OCI-LY7 (cell line): ENCODE data around the gene STON2. TPM values are rescaled to one million over a fixed set of nuclear protein-coding genes. Genes with fewer than 3 reads are reported as not detected.

Source experiments
- BruUV-seq: library from RNA; stranded (reverse); fragments of 400-500 nt; replicated peaks from 2 replicates; lab custom pipeline; 2021; lab: Mats Ljungman, UMichigan
- CTCF ChIA-PET: fragments of 300-600 bp; sonication (Branson Sonifier 250); formaldehyde crosslinking; loops from one replicate; lab custom pipeline; 2022; ENCODE audit warnings: antibody characterized with exemption; ENCODE audit not compliant: unreplicated experiment; lab: Charles Lee
- POLR2A ChIA-PET: fragments of 300-600 bp; sonication (Branson Sonifier 250); formaldehyde crosslinking; loops from one replicate; lab custom pipeline; 2022; ENCODE audit warnings: antibody characterized with exemption; lab: Charles Lee
- DNase-seq: peaks from one replicate; pipeline ENCODE4 v3.0.0-alpha.2; 2015; ENCODE audit warnings: low spot score
- H2AFZ ChIP-seq: fragments of 200-600 bp; sonication (generic), shearing (Covaris generic); 2 replicates; pipeline ENCODE4 v1.6.1; 2014; ENCODE audit warnings: mild to moderate bottlenecking, antibody characterized with exemption, low read length, moderate library complexity
- H3K27ac ChIP-seq: fragments of 200-600 bp; sonication (generic); 2 replicates; pipeline ENCODE4 v1.5.1; 2014; ENCODE audit warnings: mixed run types, low read depth, mild to moderate bottlenecking, moderate library complexity, low read length, inconsistent platforms; ENCODE audit not compliant: poor library complexity, severe bottlenecking
- H3K36me3 ChIP-seq: fragments of 200-600 bp; sonication (generic); 2 replicates; pipeline ENCODE4 v1.6.1; 2014; ENCODE audit warnings: mild to moderate bottlenecking, antibody characterized with exemption, low read length, moderate library complexity, mixed read lengths; ENCODE audit not compliant: insufficient read depth
- H3K4me1 ChIP-seq: fragments of 200-600 bp; sonication (generic); 2 replicates; pipeline ENCODE4 v1.5.1; 2014; ENCODE audit warnings: mild to moderate bottlenecking, low read length; ENCODE audit not compliant: insufficient read depth, poor library complexity, severe bottlenecking
- H3K4me2 ChIP-seq: fragments of 200-600 bp; sonication (generic); 2 replicates; pipeline ENCODE4 v1.6.1; 2014; ENCODE audit warnings: mild to moderate bottlenecking, low read length
- H3K4me3 ChIP-seq: fragments of 200-600 bp; sonication (generic); 2 replicates; pipeline ENCODE4 v1.5.1; 2014; ENCODE audit warnings: mild to moderate bottlenecking, low read depth, low read length; ENCODE audit not compliant: poor library complexity, severe bottlenecking
- H3K79me2 ChIP-seq: fragments of 200-600 bp; sonication (generic); 2 replicates; pipeline ENCODE4 v1.6.1; 2016; ENCODE audit warnings: low read depth, mild to moderate bottlenecking, low read length, moderate library complexity, mixed read lengths; ENCODE audit not compliant: insufficient read depth
- H3K9me2 ChIP-seq: fragments of 200-600 bp; sonication (generic); 2 replicates; pipeline ENCODE4 v1.6.1; 2016; ENCODE audit warnings: mild to moderate bottlenecking, low read length, mixed read lengths; ENCODE audit not compliant: insufficient read depth
- H3K9me3 ChIP-seq: fragments of 200-600 bp; sonication (generic); 2 replicates; pipeline ENCODE4 v1.6.1; 2014; ENCODE audit warnings: mild to moderate bottlenecking, mixed run types, low read length, mixed read lengths
- H4K20me1 ChIP-seq: fragments of 200-600 bp; sonication (generic); 2 replicates; pipeline ENCODE4 v1.6.1; 2014; ENCODE audit warnings: mild to moderate bottlenecking, antibody characterized with exemption, low read length, moderate library complexity, mixed read lengths; ENCODE audit not compliant: insufficient read depth
- CTCF ChIP-seq: fragments of 200-600 bp; sonication (generic); conservative IDR thresholded peaks from 2 replicates; pipeline ENCODE4 v1.5.1; 2014; ENCODE audit warnings: mild to moderate bottlenecking, antibody characterized with exemption, low read length, moderate library complexity, mixed read lengths
- EZH2phosphoT487 ChIP-seq: fragments of 200-600 bp; sonication (generic); IDR thresholded peaks from 2 replicates; pipeline ENCODE4 v1.6.1; 2018; ENCODE audit warnings: low read depth, borderline replicate concordance, mild to moderate bottlenecking, mixed run types, antibody characterized with exemption, low read length, moderate library complexity, mixed read lengths
- intact Hi-C: fragments of 100-400 bp; cut with micrococcal nuclease; formaldehyde crosslinking; loops from one replicate; pipeline ENCODE4 v1.10.0; 2022; ENCODE audit not compliant: unreplicated experiment
- total RNA-seq, 2 experiments: library from RNA; depleted of rRNA in 1 of 2; stranded (reverse); fragments of >200 nt in 1 of 2; shearing (Covaris generic) in 1 of 2; gene quantifications; 2 replicates each; pipeline ENCODE4 v1.2.3, GENCODE V29; 2014 to 2022

The STON2 gene
- total RNA-seq, 2 experiments from 2014 or later, result 0.25 TPM; not detected in 1

- intact Hi-C loops, result no loop called here
- BruUV-seq, result no TSS peak
- no peaks in the 10 kb centered on the region for H3K4me1 ChIP-seq
- H3K27ac ChIP-seq, result no peak overlapping the region
- no peak overlapping the region for H3K4me2 ChIP-seq
- H3K9me3 ChIP-seq, result no peaks in the 10 kb centered on the region
- no peak overlapping the region for H2AFZ ChIP-seq
- no peaks in the 10 kb centered on the region for H3K79me2 ChIP-seq
- H4K20me1 ChIP-seq, result no peaks in the 10 kb centered on the region
- no peaks in the 10 kb centered on the region for H3K9me2 ChIP-seq
- H3K36me3 ChIP-seq, result no peaks in the 10 kb centered on the region
- ChIA-PET POLR2A (interaction anchor here (1.2 kb wide), 1 partner anchor 27 kb away, joined by 4 read pairs; no protein-coding TSS in a partner anchor), CTCF (no interaction called here)
- DNase-seq, result no peak
- no peak for TF ChIP-seq CTCF
- no peak for TF ChIP-seq EZH2phosphoT487
- H3K4me3 ChIP-seq, result no peak overlapping the region
These were observed 28.9 kb upstream of the STON2 start for GRCh38 chr14:81429028-81429427.

- no peaks in the 10 kb centered on the region for H3K9me2 ChIP-seq
- no peak for DNase-seq
- no peak overlapping the region for H3K27ac ChIP-seq
- POLR2A ChIA-PET, result no interaction called here
- no peaks in the 10 kb centered on the region for H3K4me1 ChIP-seq
- no peak overlapping the region for H2AFZ ChIP-seq
- no peak overlapping the region for H3K4me3 ChIP-seq
- no peak overlapping the region for H3K4me2 ChIP-seq
- no peaks in the 10 kb centered on the region for H3K9me3 ChIP-seq
- CTCF ChIA-PET, result no interaction called here
- H3K79me2 ChIP-seq, result no peaks in the 10 kb centered on the region
- TF ChIP-seq CTCF (no peak), EZH2phosphoT487 (no peak)
- no peaks in the 10 kb centered on the region for H3K36me3 ChIP-seq
- intact Hi-C loops, result no loop called here
- H4K20me1 ChIP-seq, result no peaks in the 10 kb centered on the region
- no TSS peak for BruUV-seq
These were observed 27.4 kb upstream of the STON2 start for GRCh38 chr14:81427348-81428058.

- H4K20me1 ChIP-seq, result no peaks in the 10 kb centered on the region
- H3K27ac ChIP-seq, result no peak overlapping the region
- DNase-seq, result no peak
- no peaks in the 10 kb centered on the region for H3K79me2 ChIP-seq
- POLR2A ChIA-PET, result no interaction called here
- TF ChIP-seq CTCF, result no peak
- no peak for TF ChIP-seq EZH2phosphoT487
- BruUV-seq, result no TSS peak
- no peak overlapping the region for H3K4me2 ChIP-seq
- CTCF ChIA-PET, result no interaction called here
- H3K4me1 ChIP-seq, result no peaks in the 10 kb centered on the region
- H3K9me2 ChIP-seq, result no peaks in the 10 kb centered on the region
- H2AFZ ChIP-seq, result no peak overlapping the region
- intact Hi-C loops, result no loop called here
- H3K9me3 ChIP-seq, result no peaks in the 10 kb centered on the region
- H3K4me3 ChIP-seq, result no peak overlapping the region
- no peaks in the 10 kb centered on the region for H3K36me3 ChIP-seq
These were observed 23.4 kb upstream of the STON2 start for GRCh38 chr14:81423504-81423903.
